ENCODE measurements around the gene UGT2B10. TPM values are rescaled to one million over a fixed set of nuclear protein-coding genes. Genes with fewer than 3 reads are reported as not detected.
"Not testable (repeated sequence)": the region's sequence is repeated elsewhere in the genome, so short reads cannot be mapped to it uniquely, and the experiment has no call there.

The UGT2B10 gene
- total and polyA plus RNA-seq, 2 of the 4 experiments (the other 2 are of a cell fraction), result not detected

DNA sequence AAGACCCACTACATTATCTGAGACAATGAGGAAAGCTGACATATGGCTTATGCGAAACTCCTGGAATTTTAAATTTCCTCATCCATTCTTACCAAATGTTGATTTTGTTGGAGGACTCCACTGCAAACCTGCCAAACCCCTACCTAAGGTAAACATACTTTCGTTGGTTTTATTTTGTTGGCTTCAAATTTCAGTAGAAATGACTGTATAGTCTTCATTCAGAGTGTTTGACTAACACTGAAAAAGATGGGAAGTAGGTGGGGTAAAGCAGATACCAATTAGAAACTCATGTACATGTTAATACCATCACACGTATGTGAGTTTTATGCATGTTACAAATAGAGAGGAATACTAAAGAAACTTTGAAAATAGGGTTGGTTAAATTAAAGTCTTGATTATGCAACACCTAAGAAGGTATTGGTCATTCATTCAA, 2.3 kb downstream of the UGT2B10 start:
- H3K36me3 ChIP-seq (ENCODE audit: control insufficient read depth, insufficient read depth, low read length); H3K14ac ChIP-seq (replicated peaks; ENCODE audit: low read depth, low read length); H3K27me3 ChIP-seq (ENCODE audit: control insufficient read depth, insufficient read depth, low read length); ATAC-seq (ENCODE audit: low read depth); dilution Hi-C loops (cut with HindIII; ENCODE audit: low sequenced_read_pairs, unreplicated experiment); CTCF ChIA-PET; H4K91ac ChIP-seq (ENCODE audit: insufficient read depth, low read depth, low read length); DNase-seq; H4K8ac ChIP-seq (ENCODE audit: low read depth in 2 of 2, low read length in 2 of 2); H3K4me2 ChIP-seq (ENCODE audit: low read depth, low read length); H3K4me1 ChIP-seq (ENCODE audit: control insufficient read depth, insufficient read depth, low read length); H3K4ac ChIP-seq (ENCODE audit: low read depth, low read length); H3K4me3 ChIP-seq (ENCODE audit: insufficient read depth, low read depth, low read length); H3K18ac ChIP-seq (ENCODE audit: low read depth, low read length); H2BK120ac ChIP-seq (ENCODE audit: low read depth, low read length); H3K9me3 ChIP-seq (ENCODE audit: control insufficient read depth, insufficient read depth, low read length); H2BK15ac ChIP-seq (ENCODE audit: low read depth, low read length); H3K56ac ChIP-seq (ENCODE audit: extremely low read depth, insufficient read depth, low read length); H2AK5ac ChIP-seq (ENCODE audit: low read depth, low read length); H3K79me1 ChIP-seq (ENCODE audit: low read depth in 1 of 2, low read length in 2 of 2); H2BK5ac ChIP-seq (ENCODE audit: low read depth, low read length, poor library complexity, severe bottlenecking); H3K9ac ChIP-seq (ENCODE audit: low read depth, low read length); H4K20me1 ChIP-seq (ENCODE audit: insufficient read depth, low read length); H3K9me1 ChIP-seq (ENCODE audit: insufficient read depth, low read length); BruUV-seq (replicated peaks); H2AFZ ChIP-seq (replicated peaks; ENCODE audit: low read length, poor library complexity); H2AK9ac ChIP-seq (replicated peaks; ENCODE audit: low read depth, low read length, poor library complexity); H3K23ac ChIP-seq (ENCODE audit: low read depth, low read length); H4K5ac ChIP-seq (ENCODE audit: low read depth, low read length); H2BK20ac ChIP-seq (ENCODE audit: low read depth, low read length); in situ Hi-C loops (cut with MboI; ENCODE audit: low sequenced_read_pairs); H3K27ac ChIP-seq (ENCODE audit: insufficient read depth, low read length); intact Hi-C loops (cut with micrococcal nuclease); POLR2A ChIA-PET (ENCODE audit: unreplicated experiment): not testable (repeated sequence)
- no CpG with 5 or more reads among the region's 3 CpGs for WGBS, 2 experiments (ENCODE audit: extremely low coverage in 2 of 2, insufficient read length in 1 of 2)
- 0 out of 2 replicates have a peak, but pooled peaks have one; percentile 6 for TF ChIP-seq CEBPB (IDR thresholded peaks at IDR 0.05; ENCODE audit: low read depth, low read length)

Data from IMR-90 (cell line).